Psoas muscle (tissue), 8 donors: ENCODE results near the gene LIPG. TPM values are rescaled to one million over a fixed set of nuclear protein-coding genes. Genes with fewer than 3 reads are reported as not detected.
"Not testable (repeated sequence)": the region's sequence is repeated elsewhere in the genome, so short reads cannot be mapped to it uniquely, and the experiment has no call there.

Experiments used
- ATAC-seq, 4 donors: fragments of 200-7000 bp; cut with Tn5 transposase; one replicate each; pipeline ENCODE4 v1.9.1; 2020; ENCODE audit warnings: moderate library complexity in 3 of 4, mild to moderate bottlenecking in 2 of 4
- DNase-seq, 2 donors: peaks; one replicate each; pipeline ENCODE4 v3.0.0-alpha.2; 2020
- H3K27ac ChIP-seq: fragments of 200-600 bp; one replicate; pipeline ENCODE4 v1.8.0; 2022
- H3K27me3 ChIP-seq, 3 donors: fragments of 200-600 bp in 1 of 3; one replicate each; pipeline versions ENCODE4 v1.6.1 to v1.8.0; 2013 to 2022; ENCODE audit warnings: low read length in 2 of 3, mild to moderate bottlenecking in 2 of 3, moderate library complexity in 1 of 3; ENCODE audit not compliant: insufficient read depth in 3 of 3
- H3K36me3 ChIP-seq, 2 donors: fragments of 200-600 bp in 1 of 2; one replicate each; pipeline versions ENCODE4 v1.6.1 to v1.8.0; 2013 to 2022; ENCODE audit warnings: low read depth in 1 of 2, mild to moderate bottlenecking in 1 of 2, moderate library complexity in 1 of 2; ENCODE audit not compliant: insufficient read depth in 1 of 2
- H3K4me1 ChIP-seq: fragments of 200-600 bp; one replicate; pipeline ENCODE4 v1.8.0; 2022
- H3K4me3 ChIP-seq: fragments of 200-600 bp; one replicate; pipeline ENCODE4 v1.8.0; 2022; ENCODE audit warnings: mild to moderate bottlenecking
- H3K9me3 ChIP-seq: fragments of 200-600 bp; one replicate; pipeline ENCODE4 v1.8.0; 2022
- WGBS, 3 donors: extraction: QIAGEN DNeasy Blood & Tissue Kit; methylation state at CpG; one replicate each; pipeline versions ENCODE4 v1.1.6 to v1.1.7; 2013; 5-methylcytosine and 5-hydroxymethylcytosine counted together
- intact Hi-C, 2 donors: fragments of 100-400 bp; cut with DNase I; formaldehyde crosslinking; loops; one replicate each; pipeline versions ENCODE4 v1.11.0 to v1.14.2; 2022
- polyA plus RNA-seq, 3 donors: library from polyadenylated mRNA; stranded (reverse); fragments of 200-250 nt; gene quantifications; one replicate each; pipeline ENCODE4 v1.2.3, GENCODE V29; 2013
- total RNA-seq, 4 donors: library from RNA; stranded (reverse); fragmentation: NEBNext Ultra II Directional in 2 of 4; extraction: Animal tissue kit (Norgen Biotek cat#: 25700) in 2 of 4; gene quantifications; one replicate each; pipeline versions ENCODE4 v1.2.1 to v1.2.4, GENCODE V29; 2021 to 2023
- TF ChIP-seq, protein P1 (sequence below): fragments of 200-600 bp; IDR thresholded peaks from one replicate; pipeline ENCODE4 v1.8.0; 2022; ENCODE audit warnings: antibody characterized with exemption
- donor health status: healthy with polysubstance abuse.
- donor health status: DM: no; HTN: no; CAD: no; lungs with moderate emphysema.
- donor health status: Bipolar disorder and iron deficiency.
- donor health status: healthy.
- donor health status: DM: yes; HTN: yes; CAD: no.
- donor health status: DM: no; HTN: no; CAD: no.
- donor health status: DM: no; HTN: no; CAD: no.
- donor health status: DM: yes; HTN: yes; CAD: no.

Gene LIPG
- total and polyA plus RNA-seq, 7 donors = 0.62 to 19.1 (median 2.2) TPM

GRCh38 chr18:49572611-49573345 lies 10.9 kb downstream of the LIPG start:
- Histone ChIP-seq H3K27ac (no peak overlapping the region), H3K4me3 (no peak overlapping the region), H3K9me3 (no peaks in the 10 kb centered on the region), H3K4me1 (no peaks in the 10 kb centered on the region), H3K36me3 (no peaks in the 10 kb centered on the region), H3K27me3 (no peaks in the 10 kb centered on the region)
- intact Hi-C loops = no loop called here
- WGBS, 3 donors = 82 to 91% (median 88%) methylated on average over 11 of the region's 11 CpGs
- ATAC-seq = no peak
- DNase-seq = no peak
- TF ChIP-seq, protein P1, sequence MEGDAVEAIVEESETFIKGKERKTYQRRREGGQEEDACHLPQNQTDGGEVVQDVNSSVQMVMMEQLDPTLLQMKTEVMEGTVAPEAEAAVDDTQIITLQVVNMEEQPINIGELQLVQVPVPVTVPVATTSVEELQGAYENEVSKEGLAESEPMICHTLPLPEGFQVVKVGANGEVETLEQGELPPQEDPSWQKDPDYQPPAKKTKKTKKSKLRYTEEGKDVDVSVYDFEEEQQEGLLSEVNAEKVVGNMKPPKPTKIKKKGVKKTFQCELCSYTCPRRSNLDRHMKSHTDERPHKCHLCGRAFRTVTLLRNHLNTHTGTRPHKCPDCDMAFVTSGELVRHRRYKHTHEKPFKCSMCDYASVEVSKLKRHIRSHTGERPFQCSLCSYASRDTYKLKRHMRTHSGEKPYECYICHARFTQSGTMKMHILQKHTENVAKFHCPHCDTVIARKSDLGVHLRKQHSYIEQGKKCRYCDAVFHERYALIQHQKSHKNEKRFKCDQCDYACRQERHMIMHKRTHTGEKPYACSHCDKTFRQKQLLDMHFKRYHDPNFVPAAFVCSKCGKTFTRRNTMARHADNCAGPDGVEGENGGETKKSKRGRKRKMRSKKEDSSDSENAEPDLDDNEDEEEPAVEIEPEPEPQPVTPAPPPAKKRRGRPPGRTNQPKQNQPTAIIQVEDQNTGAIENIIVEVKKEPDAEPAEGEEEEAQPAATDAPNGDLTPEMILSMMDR = no peak

GRCh38 chr18:49573835-49574234 lies 12.0 kb downstream of the LIPG start:
- TF ChIP-seq, protein P1 = no peak
- WGBS, 3 donors = 84 to 94% (median 92%) methylated on average over 2 of the region's 2 CpGs
- Histone ChIP-seq H3K4me3 (no peak overlapping the region), H3K4me1 (no peaks in the 10 kb centered on the region), H3K9me3 (no peaks in the 10 kb centered on the region), H3K27me3 (no peaks in the 10 kb centered on the region), H3K27ac (no peak overlapping the region), H3K36me3 (no peaks in the 10 kb centered on the region)
- ATAC-seq (no peak), DNase-seq (no peak)
- intact Hi-C loops = no loop called here

GRCh38 chr18:49579041-49579440 lies 17.2 kb downstream of the LIPG start:
- not testable (repeated sequence) for H3K36me3 ChIP-seq
- 64 to 83% (median 81%) methylated on average over 2 of the region's 2 CpGs for WGBS, 3 donors

GRCh38 chr18:49579583-49579982 lies 17.7 kb downstream of the LIPG start:
- H3K36me3 ChIP-seq, ATAC-seq, H3K9me3 ChIP-seq, H3K4me3 ChIP-seq, H3K27me3 ChIP-seq, intact Hi-C loops, H3K27ac ChIP-seq, DNase-seq, H3K4me1 ChIP-seq: not testable (repeated sequence)
- WGBS, 3 donors = 89 to 96% (median 93%) methylated on average over 2 of the region's 2 CpGs

More at GRCh38 chr18:49579041-49579440, 17.2 kb downstream of the LIPG start:
- DNase-seq, H3K4me3 ChIP-seq, H3K27ac ChIP-seq, intact Hi-C loops, H3K27me3 ChIP-seq, ATAC-seq, H3K9me3 ChIP-seq, H3K4me1 ChIP-seq: not testable (repeated sequence)

GRCh38 chr18:49580279-49580678 lies 18.4 kb downstream of the LIPG start:
- DNase-seq = no peak
- TF ChIP-seq, protein P1 = no peak
- intact Hi-C loops = no loop called here
- Histone ChIP-seq H3K9me3 (no peaks in the 10 kb centered on the region), H3K36me3 (no peaks in the 10 kb centered on the region), H3K4me1 (no peaks in the 10 kb centered on the region), H3K27ac (no peak overlapping the region), H3K27me3 (peaks cover 0 to 8% (median 0%) of the 10 kb centered on the region in 3 donors), H3K4me3 (no peak overlapping the region)
- no peak for ATAC-seq
- 52 to 71% (median 64%) methylated on average over 1 of the region's 1 CpG for WGBS, 3 donors
